ENCODE results near the gene TEAD1. TPM values are rescaled to one million over a fixed set of nuclear protein-coding genes. Genes with fewer than 3 reads are reported as not detected.
A peak's percentile ranks its signal among the peaks of the same experiment; 100 is the strongest.

TEAD1 gene
- polyA plus RNA-seq, 2 of the 4 experiments (the other 2 are of a cell fraction), result 111 to 112 TPM

- Histone ChIP-seq H3K9me3 (no peaks in the 10 kb centered on the region), H3K27ac (0 out of 6 replicates have a peak overlapping the region, but pooled peaks of 1 of the 2 experiments have one; percentile 3), H3K4me3 (no peak overlapping the region), H3K4me2 (no peak overlapping the region), H3K4me1 (peaks cover 48% of the 10 kb centered on the region)
- ATAC-seq, result no peak
- TF ChIP-seq GATA3 (IDR thresholded peaks at IDR 0.05; ENCODE audit: borderline replicate concordance), result no peak
- no peak for TF ChIP-seq NFE2L2 (conservative IDR thresholded peaks at IDR 0.05; ENCODE audit: low read length)
- no peak for TF ChIP-seq MAFK (IDR thresholded peaks at IDR 0.05; ENCODE audit: partially characterized antibody)
- no peak for TF ChIP-seq KDM5A (IDR thresholded peaks at IDR 0.05)
- no peak for TF ChIP-seq EP300 (IDR thresholded peaks at IDR 0.05)
- no peak for TF ChIP-seq FOSL2 (IDR thresholded peaks at IDR 0.05)
- TF ChIP-seq FOSL2 (CRISPR knock-in tag; IDR thresholded peaks at IDR 0.05), result no peak
- no peak for TF ChIP-seq RNF2 (IDR thresholded peaks at IDR 0.05; ENCODE audit: borderline replicate concordance, low read depth)
- no peak for TF ChIP-seq HEYL (CRISPR knock-in tag; IDR thresholded peaks at IDR 0.05)
- no peak for TF ChIP-seq JUN (IDR thresholded peaks at IDR 0.05)
- TF ChIP-seq CHD4 (IDR thresholded peaks at IDR 0.05; ENCODE audit: borderline replicate concordance), result no peak
- TF ChIP-seq RFX5 (IDR thresholded peaks at IDR 0.05), result no peak
- TF ChIP-seq, protein P1, sequence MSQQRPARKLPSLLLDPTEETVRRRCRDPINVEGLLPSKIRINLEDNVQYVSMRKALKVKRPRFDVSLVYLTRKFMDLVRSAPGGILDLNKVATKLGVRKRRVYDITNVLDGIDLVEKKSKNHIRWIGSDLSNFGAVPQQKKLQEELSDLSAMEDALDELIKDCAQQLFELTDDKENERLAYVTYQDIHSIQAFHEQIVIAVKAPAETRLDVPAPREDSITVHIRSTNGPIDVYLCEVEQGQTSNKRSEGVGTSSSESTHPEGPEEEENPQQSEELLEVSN (IDR thresholded peaks at IDR 0.05; ENCODE audit: borderline replicate concordance, low read depth), result no peak
- TF ChIP-seq RAD21 (conservative IDR thresholded peaks at IDR 0.05 in 1 of 2, IDR thresholded peaks at IDR 0.05 in 1 of 2), result no peak
- TF ChIP-seq TFCP2L1 (CRISPR knock-in tag; IDR thresholded peaks at IDR 0.05), result no peak
- no peak for TF ChIP-seq ZC3H11A (IDR thresholded peaks at IDR 0.05)
- no peak for TF ChIP-seq HDAC2 (IDR thresholded peaks at IDR 0.05)
- no peak for TF ChIP-seq USF2 (IDR thresholded peaks at IDR 0.05)
- TF ChIP-seq, protein P2, sequence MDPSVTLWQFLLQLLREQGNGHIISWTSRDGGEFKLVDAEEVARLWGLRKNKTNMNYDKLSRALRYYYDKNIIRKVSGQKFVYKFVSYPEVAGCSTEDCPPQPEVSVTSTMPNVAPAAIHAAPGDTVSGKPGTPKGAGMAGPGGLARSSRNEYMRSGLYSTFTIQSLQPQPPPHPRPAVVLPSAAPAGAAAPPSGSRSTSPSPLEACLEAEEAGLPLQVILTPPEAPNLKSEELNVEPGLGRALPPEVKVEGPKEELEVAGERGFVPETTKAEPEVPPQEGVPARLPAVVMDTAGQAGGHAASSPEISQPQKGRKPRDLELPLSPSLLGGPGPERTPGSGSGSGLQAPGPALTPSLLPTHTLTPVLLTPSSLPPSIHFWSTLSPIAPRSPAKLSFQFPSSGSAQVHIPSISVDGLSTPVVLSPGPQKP (IDR thresholded peaks at IDR 0.05; ENCODE audit: low read depth, low read length), result no peak
- no peak for TF ChIP-seq POLR2A (IDR thresholded peaks at IDR 0.05; ENCODE audit: low read length)
- no peak for DNase-seq (ENCODE audit: low read depth in 1 of 2, low spot score in 1 of 2)
- FAIRE-seq, result no peak
- ChIA-PET CTCF (interaction anchor here (0.9 to 1.7 kb wide), 3 partner anchors 10 to 487 kb away, joined by 3 to 4 read pairs (median 3); no protein-coding TSS in a partner anchor), POLR2A (no interaction called here)
- WGBS (ENCODE audit: missing lambda C conversion rate), result 89% methylated on average over 4 of the region's 4 CpGs
These were observed 144.3 kb downstream of the TEAD1 start for GRCh38 chr11:12818333-12819015.

DNA sequence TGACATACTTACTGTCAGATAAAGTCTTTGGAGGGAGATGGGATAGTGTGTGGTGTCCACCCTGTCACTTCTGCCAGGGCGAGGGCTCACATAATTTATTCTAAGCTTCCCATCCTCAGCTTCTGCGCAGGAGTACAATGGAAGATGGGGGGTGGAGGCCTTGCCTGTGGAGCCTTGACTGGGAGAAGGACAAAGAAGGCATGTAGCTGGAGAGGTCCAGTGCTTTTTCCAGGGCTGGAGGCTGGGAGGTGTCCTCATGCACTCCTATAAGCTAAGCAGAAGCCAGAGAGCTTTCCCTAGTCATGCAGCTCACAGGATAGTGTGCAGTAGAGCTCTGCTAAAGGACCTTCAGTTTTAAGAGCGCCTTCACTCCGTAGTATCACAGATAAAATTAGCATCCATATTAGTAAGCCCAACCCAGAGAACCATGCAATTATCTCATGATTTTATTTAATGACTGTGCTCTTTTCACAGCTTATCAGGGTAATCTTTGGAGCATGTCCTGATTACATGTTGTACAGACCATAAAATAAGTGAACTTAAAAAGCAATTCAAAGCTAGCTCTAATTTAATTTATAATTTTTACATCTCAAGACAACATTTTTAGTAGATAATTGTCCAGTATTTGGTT lies 148.3 kb downstream of the TEAD1 start:
- Histone ChIP-seq H3K27ac (no peak overlapping the region), H3K4me1 (peaks cover 44% of the 10 kb centered on the region), H3K9me3 (no peaks in the 10 kb centered on the region), H3K4me2 (no peak overlapping the region), H3K4me3 (no peak overlapping the region)
- DNase-seq (ENCODE audit: low read depth in 1 of 2, low spot score in 1 of 2) (no peak), ATAC-seq (no peak), FAIRE-seq (no peak)
- CTCF ChIA-PET, result interaction anchor here (0.9 to 1.5 kb wide), 5 partner anchors 9 to 491 kb away, joined by 3 to 4 read pairs (median 3); no protein-coding TSS in a partner anchor
- TF ChIP-seq CBX8 (IDR thresholded peaks at IDR 0.05) (no peak), FOSB (CRISPR knock-in tag; IDR thresholded peaks at IDR 0.05) (no peak), HOXB5 (CRISPR knock-in tag; IDR thresholded peaks at IDR 0.05) (no peak), RAD21 (conservative IDR thresholded peaks at IDR 0.05 in 1 of 2, IDR thresholded peaks at IDR 0.05 in 1 of 2) (no peak), JUNB (IDR thresholded peaks at IDR 0.05) (no peak), ZSCAN20 (CRISPR knock-in tag; IDR thresholded peaks at IDR 0.05) (no peak), POLR2AphosphoS2 (conservative IDR thresholded peaks at IDR 0.05; ENCODE audit: low read length) (no peak), REST (IDR thresholded peaks at IDR 0.05) (no peak), SREBF2 (IDR thresholded peaks at IDR 0.05) (no peak), RFX5 (IDR thresholded peaks at IDR 0.05) (no peak), FOXS1 (CRISPR knock-in tag; IDR thresholded peaks at IDR 0.05) (no peak), MAZ (IDR thresholded peaks at IDR 0.05; ENCODE audit: borderline replicate concordance, low read depth, low read length) (no peak)
- TF ChIP-seq, protein P3, sequence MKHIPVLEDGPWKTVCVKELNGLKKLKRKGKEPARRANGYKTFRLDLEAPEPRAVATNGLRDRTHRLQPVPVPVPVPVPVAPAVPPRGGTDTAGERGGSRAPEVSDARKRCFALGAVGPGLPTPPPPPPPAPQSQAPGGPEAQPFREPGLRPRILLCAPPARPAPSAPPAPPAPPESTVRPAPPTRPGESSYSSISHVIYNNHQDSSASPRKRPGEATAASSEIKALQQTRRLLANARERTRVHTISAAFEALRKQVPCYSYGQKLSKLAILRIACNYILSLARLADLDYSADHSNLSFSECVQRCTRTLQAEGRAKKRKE (CRISPR knock-in tag; IDR thresholded peaks at IDR 0.05; ENCODE audit: low read depth), result no peak
- 97% methylated on average over 4 of the region's 4 CpGs for WGBS (ENCODE audit: missing lambda C conversion rate)
- POLR2A ChIA-PET, result no interaction called here

All from A549 (cell line).